Hepatocyte (in vitro differentiated cells): ENCODE data around the gene TPRN. TPM values are rescaled to one million over a fixed set of nuclear protein-coding genes. Genes with fewer than 3 reads are reported as not detected.

Experiments used
- DNase-seq: peaks from one replicate; pipeline ENCODE4 v3.0.0-alpha.2; 2016; ENCODE audit warnings: low spot score
- H2AFZ ChIP-seq: fragments of 200-600 bp; sonication (generic); 2 replicates; pipeline ENCODE4 v1.6.0; 2016; ENCODE audit warnings: antibody characterized with exemption, mild to moderate bottlenecking
- H3K27ac ChIP-seq: fragments of 200-600 bp; sonication (generic); 2 replicates; pipeline ENCODE4 v1.5.1; 2016; ENCODE audit warnings: mild to moderate bottlenecking
- H3K27me3 ChIP-seq: fragments of 200-600 bp; sonication (generic); 2 replicates; pipeline ENCODE4 v1.6.1; 2016
- H3K36me3 ChIP-seq: fragments of 200-600 bp; sonication (generic); replicated peaks from 2 replicates; pipeline ENCODE4 v1.5.1; 2016; ENCODE audit warnings: low read depth; ENCODE audit not compliant: insufficient read depth
- H3K4me1 ChIP-seq: fragments of 200-600 bp; sonication (generic); 2 replicates; pipeline ENCODE4 v1.5.1; 2016; ENCODE audit warnings: mild to moderate bottlenecking, moderate library complexity; ENCODE audit not compliant: insufficient read depth
- H3K4me2 ChIP-seq: fragments of 200-600 bp; sonication (generic); 2 replicates; pipeline ENCODE4 v1.6.0; 2016
- H3K4me3 ChIP-seq: fragments of 200-600 bp; sonication (generic); 2 replicates; pipeline ENCODE4 v1.5.1; 2016; ENCODE audit warnings: mild to moderate bottlenecking
- H3K79me2 ChIP-seq: fragments of 200-600 bp; sonication (generic); 2 replicates; pipeline ENCODE4 v1.6.0; 2017; ENCODE audit warnings: mild to moderate bottlenecking
- H3K9me2 ChIP-seq: fragments of 200-600 bp; sonication (generic); replicated peaks from 2 replicates; pipeline ENCODE4 v1.6.0; 2017; ENCODE audit warnings: mild to moderate bottlenecking; ENCODE audit not compliant: insufficient read depth
- H3K9me3 ChIP-seq: fragments of 200-600 bp; sonication (generic); 2 replicates; pipeline ENCODE4 v1.5.1; 2016; ENCODE audit warnings: low read depth, mild to moderate bottlenecking
- H4K20me1 ChIP-seq: fragments of 200-600 bp; sonication (generic); 2 replicates; pipeline ENCODE4 v1.6.0; 2016; ENCODE audit warnings: mild to moderate bottlenecking; ENCODE audit not compliant: insufficient read depth, poor library complexity, severe bottlenecking
- CTCF ChIP-seq: fragments of 200-600 bp; sonication (generic); IDR thresholded peaks from 2 replicates; pipeline ENCODE4 v1.5.1; 2016; ENCODE audit warnings: antibody characterized with exemption, mild to moderate bottlenecking; ENCODE audit not compliant: poor library complexity
- EZH2 ChIP-seq: fragments of 200-600 bp; sonication (generic); IDR thresholded peaks from 2 replicates; pipeline ENCODE4 v1.6.1; 2016; ENCODE audit warnings: antibody characterized with exemption, mild to moderate bottlenecking, borderline replicate concordance
- EZH2phosphoT487 ChIP-seq: fragments of 200-600 bp; sonication (generic); IDR thresholded peaks from one replicate; pipeline ENCODE4 v1.6.1; 2018; ENCODE audit warnings: antibody characterized with exemption, mild to moderate bottlenecking, low read depth, moderate library complexity; ENCODE audit not compliant: unreplicated experiment, severe bottlenecking
- WGBS: methylation state at CpG from one replicate; pipeline ENCODE4 v1.1.6; 2016; ENCODE audit warnings: low lambda C conversion rate; ENCODE audit errors: missing lambda C conversion rate; 5-methylcytosine and 5-hydroxymethylcytosine counted together
- polyA plus RNA-seq: library from polyadenylated mRNA; unstranded; fragments of >200 nt; fragmentation: Nextera tagmentation; extraction: Ambion mirVana; gene quantifications from 2 replicates; pipeline ENCODE4 v1.2.1, GENCODE V29; 2016
- total RNA-seq: library from RNA; depleted of rRNA; stranded (reverse); fragments of >200 nt; gene quantifications from 2 replicates; pipeline ENCODE4 v1.2.3, GENCODE V29; 2014

TPRN gene
- total and polyA plus RNA-seq, 2 experiments from 2014 or later: 34.4 to 104 TPM

- H3K36me3 ChIP-seq: no peaks in the 10 kb centered on the region
- peak within 1 kb of the TSS; percentile 94 for H3K4me2 ChIP-seq
- no peaks in the 10 kb centered on the region for H3K9me3 ChIP-seq
- TF ChIP-seq CTCF (no peak), EZH2 (no peak), EZH2phosphoT487 (no peak)
- DNase-seq: no peak
- H3K79me2 ChIP-seq: no peaks in the 10 kb centered on the region
- H3K27ac ChIP-seq: peak within 1 kb of the TSS; percentile 91
- H4K20me1 ChIP-seq: no peaks in the 10 kb centered on the region
- whole genome bisulfite sequencing: 72% methylated on average over 22 of the region's 23 CpGs
- no peaks in the 10 kb centered on the region for H3K27me3 ChIP-seq
- no peaks in the 10 kb centered on the region for H3K9me2 ChIP-seq
- H3K4me1 ChIP-seq: peaks cover 43% of the 10 kb centered on the region
- H3K4me3 ChIP-seq: peak within 1 kb of the TSS; percentile 76
- peak within 1 kb of the TSS; percentile 78 for H2AFZ ChIP-seq
Observed at GRCh38 chr9:137224830-137225694, 24.5 kb upstream of the TPRN start, which contains the start of gene CYSRT1. CYSRT1 (plus strand) TSS chr9:137225174; CDS start chr9:137225622, 448 bp downstream.

GRCh38 chr9:137223078-137223970 is 22.8 kb upstream of the TPRN start:
- Histone ChIP-seq H3K4me2 (peak overlapping the region; percentile 95), H3K9me2 (no peaks in the 10 kb centered on the region), H2AFZ (peak overlapping the region; percentile 78), H3K4me1 (peaks cover 41% of the 10 kb centered on the region), H3K4me3 (peak overlapping the region; percentile 76), H4K20me1 (no peaks in the 10 kb centered on the region), H3K79me2 (no peaks in the 10 kb centered on the region), H3K27me3 (no peaks in the 10 kb centered on the region), H3K9me3 (no peaks in the 10 kb centered on the region), H3K27ac (peak overlapping the region; percentile 91), H3K36me3 (no peaks in the 10 kb centered on the region)
- DNase-seq: peak; percentile 98
- no peak for TF ChIP-seq EZH2
- TF ChIP-seq EZH2phosphoT487: no peak
- no peak for TF ChIP-seq CTCF
- 3% methylated on average over 36 of the region's 63 CpGs for WGBS

- no peak for TF ChIP-seq EZH2
- no peak for TF ChIP-seq CTCF
- TF ChIP-seq EZH2phosphoT487: no peak
- Histone ChIP-seq H3K4me3 (peak within 1 kb of the TSS; percentile 39), H3K9me3 (no peaks in the 10 kb centered on the region), H3K27me3 (no peaks in the 10 kb centered on the region), H3K36me3 (no peaks in the 10 kb centered on the region), H3K9me2 (no peaks in the 10 kb centered on the region), H4K20me1 (no peaks in the 10 kb centered on the region), H3K4me1 (peaks cover 40% of the 10 kb centered on the region), H2AFZ (peak within 1 kb of the TSS; percentile 45), H3K79me2 (no peaks in the 10 kb centered on the region), H3K27ac (peak within 1 kb of the TSS; percentile 91), H3K4me2 (peak within 1 kb of the TSS; percentile 95)
- 15% methylated on average over 33 of the region's 88 CpGs for WGBS
- DNase-seq: peak; percentile 58
Observed at GRCh38 chr9:137222190-137223077, 21.9 kb upstream of the TPRN start, which contains the start of gene RNF208. RNF208 (minus strand) TSS chr9:137222240; CDS start chr9:137221212, 1,028 bp downstream.
